HEK293 (cell line): ENCODE measurements around the gene IGF1R.

ENCODE experiments used
- GLIS1 ChIP-seq: fragments of 450-650 bp; formaldehyde crosslinking; IDR thresholded peaks from 2 replicates; pipeline ENCODE4 v1.5.1; 2016; ENCODE audit warnings: missing biosample characterization, missing genetic modification characterization
- PATZ1 ChIP-seq: fragments of 450-650 bp; formaldehyde crosslinking; IDR thresholded peaks from 2 replicates; pipeline ENCODE4 v1.5.1; 2016; ENCODE audit warnings: missing biosample characterization, missing genetic modification characterization
- SP3 ChIP-seq: fragments of 450-650 bp; formaldehyde crosslinking; IDR thresholded peaks from 2 replicates; pipeline ENCODE4 v1.5.1; 2016; ENCODE audit warnings: missing biosample characterization, missing genetic modification characterization
- ZBTB17 ChIP-seq: fragments of 450-650 bp; formaldehyde crosslinking; IDR thresholded peaks from 2 replicates; pipeline ENCODE4 v1.5.1; 2016; ENCODE audit warnings: missing biosample characterization, missing genetic modification characterization
- ZBTB44 ChIP-seq: fragments of 450-650 bp; IDR thresholded peaks from 2 replicates; pipeline ENCODE4 v1.5.1; 2018; ENCODE audit warnings: missing biosample characterization, mild to moderate bottlenecking, missing genetic modification characterization
- ZFP69B ChIP-seq: fragments of 450-650 bp; formaldehyde crosslinking; IDR thresholded peaks from 2 replicates; pipeline ENCODE4 v1.5.1; 2016; ENCODE audit warnings: missing biosample characterization, missing genetic modification characterization
- ZNF2 ChIP-seq: fragments of 450-650 bp; formaldehyde crosslinking; IDR thresholded peaks from 2 replicates; pipeline ENCODE4 v1.5.1; 2016; ENCODE audit warnings: missing biosample characterization, missing genetic modification characterization
- ZNF362 ChIP-seq: fragments of 450-650 bp; formaldehyde crosslinking; IDR thresholded peaks from 2 replicates; pipeline ENCODE4 v1.5.1; 2016; ENCODE audit warnings: missing biosample characterization, missing genetic modification characterization
- ZNF514 ChIP-seq: fragments of 450-650 bp; formaldehyde crosslinking; IDR thresholded peaks from 2 replicates; pipeline ENCODE4 v1.5.1; 2016; ENCODE audit warnings: missing biosample characterization, missing genetic modification characterization
- ZNF600 ChIP-seq: fragments of 450-650 bp; formaldehyde crosslinking; IDR thresholded peaks from 2 replicates; pipeline ENCODE4 v1.5.1; 2016; ENCODE audit warnings: missing biosample characterization, missing genetic modification characterization
- ZNF654 ChIP-seq: fragments of 450-650 bp; formaldehyde crosslinking; IDR thresholded peaks from 2 replicates; pipeline ENCODE4 v1.5.1; 2016; ENCODE audit warnings: low read depth, missing biosample characterization, missing genetic modification characterization
- ZXDB ChIP-seq: fragments of 450-650 bp; formaldehyde crosslinking; IDR thresholded peaks from 2 replicates; pipeline ENCODE4 v1.5.1; 2016; ENCODE audit warnings: missing biosample characterization, missing genetic modification characterization
- TF ChIP-seq, protein P1 (sequence below): fragments of 450-650 bp; formaldehyde crosslinking; conservative IDR thresholded peaks from 2 replicates; pipeline ENCODE4 v1.5.1; 2016; ENCODE audit warnings: low read depth, missing biosample characterization, missing genetic modification characterization
- TF ChIP-seq, protein P2 (sequence below): fragments of 450-650 bp; formaldehyde crosslinking; optimal IDR thresholded peaks from 2 replicates; pipeline ENCODE3; 2016; ENCODE audit warnings: missing biosample characterization, mild to moderate bottlenecking, missing genetic modification characterization
- TF ChIP-seq, protein P3 (sequence below): fragments of 450-650 bp; formaldehyde crosslinking; IDR thresholded peaks from 2 replicates; pipeline ENCODE4 v1.5.1; 2016; ENCODE audit warnings: missing biosample characterization, missing genetic modification characterization

Gene IGF1R

GRCh38 chr15:98850961-98851572 lies 202.7 kb downstream of the IGF1R start (continued):
- TF ChIP-seq, protein P1, sequence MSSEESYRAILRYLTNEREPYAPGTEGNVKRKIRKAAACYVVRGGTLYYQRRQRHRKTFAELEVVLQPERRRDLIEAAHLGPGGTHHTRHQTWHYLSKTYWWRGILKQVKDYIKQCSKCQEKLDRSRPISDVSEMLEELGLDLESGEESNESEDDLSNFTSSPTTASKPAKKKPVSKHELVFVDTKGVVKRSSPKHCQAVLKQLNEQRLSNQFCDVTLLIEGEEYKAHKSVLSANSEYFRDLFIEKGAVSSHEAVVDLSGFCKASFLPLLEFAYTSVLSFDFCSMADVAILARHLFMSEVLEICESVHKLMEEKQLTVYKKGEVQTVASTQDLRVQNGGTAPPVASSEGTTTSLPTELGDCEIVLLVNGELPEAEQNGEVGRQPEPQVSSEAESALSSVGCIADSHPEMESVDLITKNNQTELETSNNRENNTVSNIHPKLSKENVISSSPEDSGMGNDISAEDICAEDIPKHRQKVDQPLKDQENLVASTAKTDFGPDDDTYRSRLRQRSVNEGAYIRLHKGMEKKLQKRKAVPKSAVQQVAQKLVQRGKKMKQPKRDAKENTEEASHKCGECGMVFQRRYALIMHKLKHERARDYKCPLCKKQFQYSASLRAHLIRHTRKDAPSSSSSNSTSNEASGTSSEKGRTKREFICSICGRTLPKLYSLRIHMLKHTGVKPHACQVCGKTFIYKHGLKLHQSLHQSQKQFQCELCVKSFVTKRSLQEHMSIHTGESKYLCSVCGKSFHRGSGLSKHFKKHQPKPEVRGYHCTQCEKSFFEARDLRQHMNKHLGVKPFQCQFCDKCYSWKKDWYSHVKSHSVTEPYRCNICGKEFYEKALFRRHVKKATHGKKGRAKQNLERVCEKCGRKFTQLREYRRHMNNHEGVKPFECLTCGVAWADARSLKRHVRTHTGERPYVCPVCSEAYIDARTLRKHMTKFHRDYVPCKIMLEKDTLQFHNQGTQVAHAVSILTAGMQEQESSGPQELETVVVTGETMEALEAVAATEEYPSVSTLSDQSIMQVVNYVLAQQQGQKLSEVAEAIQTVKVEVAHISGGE (tag by site-specific recombination): 0 out of 2 replicates have a peak, but pooled peaks have one; percentile 25
- TF ChIP-seq ZBTB44 (tag by site-specific recombination) (peak; percentile 13; the same call in 1 of the 2 replicates), GLIS1 (tag by site-specific recombination) (peak; percentile 87), ZNF362 (no peak), ZXDB (tag by site-specific recombination) (peak; percentile 48; the same call in 1 of the 2 replicates), PATZ1 (0 out of 2 replicates have a peak, but pooled peaks have one; percentile 10), ZNF654 (peak; percentile 82), ZNF514 (tag by site-specific recombination) (no peak), ZNF600 (tag by site-specific recombination) (peak; percentile 63; the same call in 1 of the 2 replicates), SP3 (tag by site-specific recombination) (peak; percentile 17; the same call in 1 of the 2 replicates), ZBTB17 (tag by site-specific recombination) (peak; percentile 78), ZNF2 (tag by site-specific recombination) (peak; percentile 66), ZFP69B (no peak)
- TF ChIP-seq, protein P2, sequence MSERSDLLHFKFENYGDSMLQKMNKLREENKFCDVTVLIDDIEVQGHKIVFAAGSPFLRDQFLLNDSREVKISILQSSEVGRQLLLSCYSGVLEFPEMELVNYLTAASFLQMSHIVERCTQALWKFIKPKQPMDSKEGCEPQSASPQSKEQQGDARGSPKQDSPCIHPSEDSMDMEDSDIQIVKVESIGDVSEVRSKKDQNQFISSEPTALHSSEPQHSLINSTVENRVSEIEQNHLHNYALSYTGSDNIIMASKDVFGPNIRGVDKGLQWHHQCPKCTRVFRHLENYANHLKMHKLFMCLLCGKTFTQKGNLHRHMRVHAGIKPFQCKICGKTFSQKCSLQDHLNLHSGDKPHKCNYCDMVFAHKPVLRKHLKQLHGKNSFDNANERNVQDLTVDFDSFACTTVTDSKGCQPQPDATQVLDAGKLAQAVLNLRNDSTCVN (tag by site-specific recombination): peak; percentile 12
- TF ChIP-seq, protein P3, sequence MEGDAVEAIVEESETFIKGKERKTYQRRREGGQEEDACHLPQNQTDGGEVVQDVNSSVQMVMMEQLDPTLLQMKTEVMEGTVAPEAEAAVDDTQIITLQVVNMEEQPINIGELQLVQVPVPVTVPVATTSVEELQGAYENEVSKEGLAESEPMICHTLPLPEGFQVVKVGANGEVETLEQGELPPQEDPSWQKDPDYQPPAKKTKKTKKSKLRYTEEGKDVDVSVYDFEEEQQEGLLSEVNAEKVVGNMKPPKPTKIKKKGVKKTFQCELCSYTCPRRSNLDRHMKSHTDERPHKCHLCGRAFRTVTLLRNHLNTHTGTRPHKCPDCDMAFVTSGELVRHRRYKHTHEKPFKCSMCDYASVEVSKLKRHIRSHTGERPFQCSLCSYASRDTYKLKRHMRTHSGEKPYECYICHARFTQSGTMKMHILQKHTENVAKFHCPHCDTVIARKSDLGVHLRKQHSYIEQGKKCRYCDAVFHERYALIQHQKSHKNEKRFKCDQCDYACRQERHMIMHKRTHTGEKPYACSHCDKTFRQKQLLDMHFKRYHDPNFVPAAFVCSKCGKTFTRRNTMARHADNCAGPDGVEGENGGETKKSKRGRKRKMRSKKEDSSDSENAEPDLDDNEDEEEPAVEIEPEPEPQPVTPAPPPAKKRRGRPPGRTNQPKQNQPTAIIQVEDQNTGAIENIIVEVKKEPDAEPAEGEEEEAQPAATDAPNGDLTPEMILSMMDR (tag by site-specific recombination): peak; percentile 89
